ENCODE measurements around the gene BAIAP2.

GRCh38 chr17:81129711-81130367, 94.9 kb downstream of the BAIAP2 start:
- TF ChIP-seq, protein P1, sequence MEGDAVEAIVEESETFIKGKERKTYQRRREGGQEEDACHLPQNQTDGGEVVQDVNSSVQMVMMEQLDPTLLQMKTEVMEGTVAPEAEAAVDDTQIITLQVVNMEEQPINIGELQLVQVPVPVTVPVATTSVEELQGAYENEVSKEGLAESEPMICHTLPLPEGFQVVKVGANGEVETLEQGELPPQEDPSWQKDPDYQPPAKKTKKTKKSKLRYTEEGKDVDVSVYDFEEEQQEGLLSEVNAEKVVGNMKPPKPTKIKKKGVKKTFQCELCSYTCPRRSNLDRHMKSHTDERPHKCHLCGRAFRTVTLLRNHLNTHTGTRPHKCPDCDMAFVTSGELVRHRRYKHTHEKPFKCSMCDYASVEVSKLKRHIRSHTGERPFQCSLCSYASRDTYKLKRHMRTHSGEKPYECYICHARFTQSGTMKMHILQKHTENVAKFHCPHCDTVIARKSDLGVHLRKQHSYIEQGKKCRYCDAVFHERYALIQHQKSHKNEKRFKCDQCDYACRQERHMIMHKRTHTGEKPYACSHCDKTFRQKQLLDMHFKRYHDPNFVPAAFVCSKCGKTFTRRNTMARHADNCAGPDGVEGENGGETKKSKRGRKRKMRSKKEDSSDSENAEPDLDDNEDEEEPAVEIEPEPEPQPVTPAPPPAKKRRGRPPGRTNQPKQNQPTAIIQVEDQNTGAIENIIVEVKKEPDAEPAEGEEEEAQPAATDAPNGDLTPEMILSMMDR (conservative IDR thresholded peaks at IDR 0.05) = no peak
- no peak for TF ChIP-seq ZFX (IDR thresholded peaks at IDR 0.05)

Data from C4-2B (cell line).